ENCODE results near the gene C1orf94.

C1orf94 gene

DNA sequence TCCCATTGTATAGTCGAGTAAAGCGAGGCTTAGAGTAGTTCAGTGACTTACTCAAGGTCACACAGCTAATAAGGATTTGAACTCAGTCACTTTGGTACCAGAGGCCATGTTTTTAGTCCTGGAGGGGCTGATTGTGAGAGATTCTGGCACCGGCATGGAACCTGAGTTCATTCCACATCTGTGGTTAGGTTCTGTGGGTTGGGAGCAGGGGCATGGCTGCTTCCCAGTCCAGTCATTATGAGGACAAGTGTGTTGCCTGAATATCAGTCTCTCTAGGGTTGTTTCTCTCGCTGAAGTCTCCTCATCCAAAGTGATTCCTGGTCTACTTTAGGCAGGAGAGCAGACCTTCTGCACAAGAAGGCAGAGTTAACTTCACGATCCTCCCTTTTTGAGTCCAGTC lies 90.6 kb downstream of the C1orf94 start:
- H3K27ac ChIP-seq (replicated peaks), result no peak overlapping the region
- TF ChIP-seq GABPA (IDR thresholded peaks at IDR 0.05; ENCODE audit: low read depth) (no peak), POLR2AphosphoS5 (IDR thresholded peaks at IDR 0.05; ENCODE audit: low read depth) (no peak), SPI1 (IDR thresholded peaks at IDR 0.05; ENCODE audit: borderline replicate concordance, low read depth) (no peak)
- TF ChIP-seq, protein P1, sequence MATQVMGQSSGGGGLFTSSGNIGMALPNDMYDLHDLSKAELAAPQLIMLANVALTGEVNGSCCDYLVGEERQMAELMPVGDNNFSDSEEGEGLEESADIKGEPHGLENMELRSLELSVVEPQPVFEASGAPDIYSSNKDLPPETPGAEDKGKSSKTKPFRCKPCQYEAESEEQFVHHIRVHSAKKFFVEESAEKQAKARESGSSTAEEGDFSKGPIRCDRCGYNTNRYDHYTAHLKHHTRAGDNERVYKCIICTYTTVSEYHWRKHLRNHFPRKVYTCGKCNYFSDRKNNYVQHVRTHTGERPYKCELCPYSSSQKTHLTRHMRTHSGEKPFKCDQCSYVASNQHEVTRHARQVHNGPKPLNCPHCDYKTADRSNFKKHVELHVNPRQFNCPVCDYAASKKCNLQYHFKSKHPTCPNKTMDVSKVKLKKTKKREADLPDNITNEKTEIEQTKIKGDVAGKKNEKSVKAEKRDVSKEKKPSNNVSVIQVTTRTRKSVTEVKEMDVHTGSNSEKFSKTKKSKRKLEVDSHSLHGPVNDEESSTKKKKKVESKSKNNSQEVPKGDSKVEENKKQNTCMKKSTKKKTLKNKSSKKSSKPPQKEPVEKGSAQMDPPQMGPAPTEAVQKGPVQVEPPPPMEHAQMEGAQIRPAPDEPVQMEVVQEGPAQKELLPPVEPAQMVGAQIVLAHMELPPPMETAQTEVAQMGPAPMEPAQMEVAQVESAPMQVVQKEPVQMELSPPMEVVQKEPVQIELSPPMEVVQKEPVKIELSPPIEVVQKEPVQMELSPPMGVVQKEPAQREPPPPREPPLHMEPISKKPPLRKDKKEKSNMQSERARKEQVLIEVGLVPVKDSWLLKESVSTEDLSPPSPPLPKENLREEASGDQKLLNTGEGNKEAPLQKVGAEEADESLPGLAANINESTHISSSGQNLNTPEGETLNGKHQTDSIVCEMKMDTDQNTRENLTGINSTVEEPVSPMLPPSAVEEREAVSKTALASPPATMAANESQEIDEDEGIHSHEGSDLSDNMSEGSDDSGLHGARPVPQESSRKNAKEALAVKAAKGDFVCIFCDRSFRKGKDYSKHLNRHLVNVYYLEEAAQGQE (IDR thresholded peaks at IDR 0.05; ENCODE audit: insufficient replicate concordance, low read depth), result no peak
- TF ChIP-seq, protein P2, sequence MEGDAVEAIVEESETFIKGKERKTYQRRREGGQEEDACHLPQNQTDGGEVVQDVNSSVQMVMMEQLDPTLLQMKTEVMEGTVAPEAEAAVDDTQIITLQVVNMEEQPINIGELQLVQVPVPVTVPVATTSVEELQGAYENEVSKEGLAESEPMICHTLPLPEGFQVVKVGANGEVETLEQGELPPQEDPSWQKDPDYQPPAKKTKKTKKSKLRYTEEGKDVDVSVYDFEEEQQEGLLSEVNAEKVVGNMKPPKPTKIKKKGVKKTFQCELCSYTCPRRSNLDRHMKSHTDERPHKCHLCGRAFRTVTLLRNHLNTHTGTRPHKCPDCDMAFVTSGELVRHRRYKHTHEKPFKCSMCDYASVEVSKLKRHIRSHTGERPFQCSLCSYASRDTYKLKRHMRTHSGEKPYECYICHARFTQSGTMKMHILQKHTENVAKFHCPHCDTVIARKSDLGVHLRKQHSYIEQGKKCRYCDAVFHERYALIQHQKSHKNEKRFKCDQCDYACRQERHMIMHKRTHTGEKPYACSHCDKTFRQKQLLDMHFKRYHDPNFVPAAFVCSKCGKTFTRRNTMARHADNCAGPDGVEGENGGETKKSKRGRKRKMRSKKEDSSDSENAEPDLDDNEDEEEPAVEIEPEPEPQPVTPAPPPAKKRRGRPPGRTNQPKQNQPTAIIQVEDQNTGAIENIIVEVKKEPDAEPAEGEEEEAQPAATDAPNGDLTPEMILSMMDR (IDR thresholded peaks at IDR 0.05; ENCODE audit: insufficient read depth, low read length), result no peak
- no peak for DNase-seq (ENCODE audit: low read depth in 1 of 2, low spot score in 1 of 2)
- H3K4me3 ChIP-seq (replicated peaks; ENCODE audit: insufficient read depth, low read length), result no peak overlapping the region
- no peaks in the 10 kb centered on the region for H3K27me3 ChIP-seq (ENCODE audit: insufficient read depth, poor library complexity, severe bottlenecking)

DNA sequence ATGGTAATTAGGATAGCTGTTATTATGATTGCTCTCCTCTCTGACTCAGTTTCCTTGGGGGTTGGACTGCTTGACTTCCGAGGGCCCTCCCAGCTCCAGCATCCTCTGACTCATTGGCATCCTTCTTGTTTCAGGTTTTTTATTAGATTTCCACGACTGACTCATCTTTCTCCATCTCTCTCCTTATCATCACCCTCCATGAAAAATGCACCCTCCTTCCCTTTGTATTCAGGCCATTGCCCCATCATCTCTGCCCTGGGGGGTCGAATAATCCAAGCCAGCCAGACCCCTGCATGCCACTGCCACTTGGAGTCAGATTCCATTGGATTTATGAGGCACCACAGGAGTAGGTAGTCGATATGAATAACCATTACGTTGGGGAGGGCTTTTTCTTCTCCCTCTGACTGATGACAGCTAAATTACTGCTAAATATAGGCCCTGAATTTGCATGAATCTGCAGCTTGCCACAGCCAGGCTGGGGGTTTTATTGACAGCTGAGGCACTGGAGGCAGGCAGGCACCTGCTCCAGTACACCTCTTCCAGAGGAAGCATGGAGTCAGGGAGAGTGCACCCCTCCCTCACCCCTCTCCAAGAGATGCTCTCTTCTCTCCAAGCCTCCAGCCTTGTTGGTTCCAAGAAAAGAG lies 91.7 kb downstream of the C1orf94 start:
- no peak for TF ChIP-seq GABPA (IDR thresholded peaks at IDR 0.05; ENCODE audit: low read depth)
- no peak for DNase-seq (ENCODE audit: low read depth in 1 of 2, low spot score in 1 of 2)
- H3K4me3 ChIP-seq (replicated peaks; ENCODE audit: insufficient read depth, low read length), result no peak overlapping the region
- no peaks in the 10 kb centered on the region for H3K27me3 ChIP-seq (ENCODE audit: insufficient read depth, poor library complexity, severe bottlenecking)
- no peak overlapping the region for H3K27ac ChIP-seq (replicated peaks)

All from HL-60 (cell line).